ENCODE results near the gene TMPRSS4. TPM values are rescaled to one million over a fixed set of nuclear protein-coding genes. Genes with fewer than 3 reads are reported as not detected.

The TMPRSS4 gene
- total and polyA plus RNA-seq, 2 of the 13 experiments (the other 11 are each of a cell fraction or from before 2014, with no cell fraction given), result 0.32 TPM; not detected in 1

- TF ChIP-seq AFF4 (CRISPR knock-in tag; IDR thresholded peaks at IDR 0.05) (no peak), KAT2B (IDR thresholded peaks at IDR 0.05; ENCODE audit: borderline replicate concordance, low read depth, low read length) (no peak), NFKB2 (CRISPR knock-in tag; IDR thresholded peaks at IDR 0.05; ENCODE audit: borderline replicate concordance) (no peak), TIGD3 (CRISPR knock-in tag; IDR thresholded peaks at IDR 0.05; ENCODE audit: borderline replicate concordance) (no peak), ZNF572 (CRISPR knock-in tag; IDR thresholded peaks at IDR 0.05) (no peak), MNT (IDR thresholded peaks at IDR 0.05) (no peak), YEATS2 (CRISPR knock-in tag; IDR thresholded peaks at IDR 0.05; ENCODE audit: borderline replicate concordance) (no peak), HMG20A (CRISPR knock-in tag; IDR thresholded peaks at IDR 0.05; ENCODE audit: borderline replicate concordance) (no peak), SALL1 (CRISPR knock-in tag; IDR thresholded peaks at IDR 0.05) (no peak)
Measured at GRCh38 chr11:118054712-118055640, 21.9 kb upstream of the TMPRSS4 start (continued).

All from HepG2 (cell line).